ENCODE measurements around the gene GRIK3.

- no peak for TF ChIP-seq ZNF274 (IDR thresholded peaks at IDR 0.05; ENCODE audit: low read depth, low read length)
- TF ChIP-seq YY1 (IDR thresholded peaks at IDR 0.05; ENCODE audit: insufficient read depth, insufficient read length), result no peak
Measured at GRCh38 chr1:36968730-36969129, 65.6 kb downstream of the GRIK3 start.

Measured in NT2/D1 (cell line).